H1 (cell line): ENCODE results near the gene ARID1B. TPM values are rescaled to one million over a fixed set of nuclear protein-coding genes. Genes with fewer than 3 reads are reported as not detected.

Experiments used
- CTCF ChIA-PET: fragments of 300-600 bp; sonication (Branson Sonifier 250); formaldehyde crosslinking; loops from one replicate; lab custom pipeline; 2021; ENCODE audit not compliant: partially characterized antibody; lab: Charles Lee
- POLR2A ChIA-PET: fragments of 300-600 bp; sonication (Branson Sonifier 250); formaldehyde crosslinking; loops from one replicate; lab custom pipeline; 2021; ENCODE audit warnings: inconsistent platforms; ENCODE audit not compliant: partially characterized antibody; lab: Charles Lee
- DNase-seq, 2 experiments: peaks; one replicate each; pipeline versions ENCODE4 v3.0.0 to v3.0.0-alpha.2; 2010 to 2022; ENCODE audit warnings: low spot score in 2 of 2, low read depth in 1 of 2, mixed read lengths in 1 of 2
- FAIRE-seq: peaks from 2 replicates; lab custom pipeline; 2011; peaks lifted over from hg19 to GRCh38; lab: Jason Lieb, UNC
- H2AFZ ChIP-seq: 2 replicates; pipeline ENCODE4 v1.8.1; 2012; ENCODE audit warnings: low read length, inconsistent platforms
- H2AK5ac ChIP-seq: 2 replicates; pipeline ENCODE4 v1.6.1; 2013; ENCODE audit warnings: low read depth, low read length
- H2BK120ac ChIP-seq: replicated peaks from 2 replicates; pipeline ENCODE3; 2013; ENCODE audit warnings: low read depth, low read length, inconsistent platforms
- H2BK12ac ChIP-seq: 2 replicates; pipeline ENCODE4 v1.6.1; 2013; ENCODE audit warnings: low read depth, low read length
- H2BK15ac ChIP-seq: 2 replicates; pipeline ENCODE4 v1.6.1; 2013; ENCODE audit warnings: low read length
- H2BK20ac ChIP-seq: 2 replicates; pipeline ENCODE4 v1.6.1; 2013; ENCODE audit warnings: low read length
- H2BK5ac ChIP-seq: 2 replicates; pipeline ENCODE4 v1.6.1; 2013; ENCODE audit warnings: low read depth, low read length
- H3K14ac ChIP-seq: 2 replicates; pipeline ENCODE4 v1.6.1; 2013; ENCODE audit warnings: inconsistent platforms; ENCODE audit not compliant: insufficient read length
- H3K18ac ChIP-seq: 2 replicates; pipeline ENCODE4 v1.6.1; 2013; ENCODE audit warnings: low read length; ENCODE audit errors: extremely low read depth
- H3K23ac ChIP-seq: 2 replicates; pipeline ENCODE4 v1.6.1; 2013; ENCODE audit warnings: inconsistent platforms; ENCODE audit not compliant: insufficient read length
- H3K23me2 ChIP-seq: 2 replicates; pipeline ENCODE4 v1.6.1; 2013; ENCODE audit warnings: low read depth, low read length
- H3K27ac ChIP-seq: 2 replicates; pipeline ENCODE4 v1.6.1; 2011; ENCODE audit warnings: low read depth, low read length, inconsistent platforms
- H3K27me3 ChIP-seq, 4 experiments: replicated peaks in 1 of 4; 1 replicate in 1 of 4; 2 replicates in 3 of 4; pipeline versions ENCODE4 v1.6.1 to v1.8.1; 2011 to 2013; ENCODE audit warnings: low read length in 3 of 4, mild to moderate bottlenecking in 3 of 4, inconsistent platforms in 2 of 4, mixed read lengths in 2 of 4, moderate library complexity in 1 of 4; ENCODE audit not compliant: control insufficient read depth in 3 of 4, insufficient read depth in 3 of 4; ENCODE audit errors: extremely low read depth in 1 of 4
- H3K36me3 ChIP-seq, 4 experiments: 2 replicates each; pipeline versions ENCODE4 v1.6.1 to v1.8.1; 2011 to 2013; ENCODE audit warnings: mild to moderate bottlenecking in 4 of 4, low read length in 3 of 4, moderate library complexity in 2 of 4, control low read depth in 1 of 4, inconsistent platforms in 1 of 4; ENCODE audit not compliant: insufficient read depth in 4 of 4, control insufficient read depth in 2 of 4
- H3K4ac ChIP-seq: replicated peaks from 2 replicates; pipeline ENCODE3; 2013; ENCODE audit warnings: low read length, low read depth, mixed read lengths, inconsistent platforms; ENCODE audit not compliant: insufficient read length
- H3K4me1 ChIP-seq, 4 experiments: replicated peaks in 1 of 4; 1 replicate in 1 of 4; 2 replicates in 3 of 4; pipeline versions ENCODE4 v1.6.1 to v1.8.1; 2011 to 2013; ENCODE audit warnings: low read length in 3 of 4, inconsistent platforms in 2 of 4, mixed read lengths in 1 of 4; ENCODE audit not compliant: insufficient read depth in 4 of 4, control insufficient read depth in 3 of 4
- H3K4me2 ChIP-seq, 2 experiments: 2 replicates each; pipeline versions ENCODE4 v1.6.1 to v1.8.1; 2011 to 2013; ENCODE audit warnings: low read depth in 2 of 2, low read length in 2 of 2, control low read depth in 1 of 2, inconsistent platforms in 1 of 2, mild to moderate bottlenecking in 1 of 2; ENCODE audit not compliant: insufficient read depth in 1 of 2
- H3K4me3 ChIP-seq, 4 experiments: fragments of 200-600, 300-600 bp in 1 of 4; sonication (generic), shearing (Covaris generic), sonication (Bioruptor Twin) in 1 of 4; 2 replicates each; pipeline versions ENCODE4 v1.5.1 to v1.8.1; 2011 to 2016; ENCODE audit warnings: low read length in 4 of 4, low read depth in 3 of 4, control low read depth in 2 of 4, inconsistent platforms in 2 of 4, mild to moderate bottlenecking in 2 of 4, mixed read lengths in 1 of 4, moderate library complexity in 1 of 4; ENCODE audit not compliant: insufficient read depth in 2 of 4; ENCODE audit errors: extremely low read depth in 1 of 4
- H3K56ac ChIP-seq: replicated peaks from 2 replicates; pipeline ENCODE3; 2013; ENCODE audit warnings: low read depth, mild to moderate bottlenecking, mixed read lengths, low read length, inconsistent platforms; ENCODE audit not compliant: insufficient read length
- H3K79me1 ChIP-seq: 2 replicates; pipeline ENCODE4 v1.6.1; 2013; ENCODE audit warnings: low read depth, low read length, control low read depth
- H3K79me2 ChIP-seq, 2 experiments: 2 replicates each; pipeline versions ENCODE4 v1.6.1 to v1.8.1; 2012 to 2013; ENCODE audit warnings: low read length in 2 of 2, mild to moderate bottlenecking in 2 of 2, inconsistent platforms in 1 of 2; ENCODE audit not compliant: insufficient read depth in 2 of 2, control insufficient read depth in 1 of 2
- H3K9ac ChIP-seq, 4 experiments: replicated peaks in 1 of 4; 1 replicate in 1 of 4; 2 replicates in 3 of 4; pipeline versions ENCODE4 v1.6.1 to v1.8.1; 2011 to 2013; ENCODE audit warnings: low read depth in 3 of 4, low read length in 3 of 4, control low read depth in 2 of 4, mild to moderate bottlenecking in 2 of 4, moderate library complexity in 2 of 4, inconsistent platforms in 1 of 4; ENCODE audit errors: extremely low read depth in 1 of 4
- H3K9me3 ChIP-seq, 2 experiments: 2 replicates each; pipeline versions ENCODE4 v1.6.1 to v1.8.1; 2012 to 2013; ENCODE audit warnings: mild to moderate bottlenecking in 2 of 2, moderate library complexity in 2 of 2, control low read depth in 1 of 2, inconsistent platforms in 1 of 2, low read depth in 1 of 2, low read length in 1 of 2, mixed read lengths in 1 of 2; ENCODE audit not compliant: insufficient read depth in 2 of 2
- H4K20me1 ChIP-seq, 2 experiments: replicated peaks in 1 of 2; 2 replicates each; pipeline versions ENCODE3 to v1.8.1; 2011 to 2013; ENCODE audit warnings: inconsistent platforms in 2 of 2, low read length in 2 of 2, mild to moderate bottlenecking in 1 of 2; ENCODE audit not compliant: insufficient read depth in 2 of 2, control insufficient read depth in 1 of 2
- H4K5ac ChIP-seq: 2 replicates; pipeline ENCODE4 v1.6.1; 2013; ENCODE audit warnings: low read length, low read depth, mixed read lengths, inconsistent platforms; ENCODE audit not compliant: insufficient read length
- H4K8ac ChIP-seq: 2 replicates; pipeline ENCODE4 v1.8.0; 2013; ENCODE audit warnings: mild to moderate bottlenecking, moderate library complexity, low read length, inconsistent platforms; ENCODE audit not compliant: insufficient read depth; ENCODE audit errors: extremely low read depth
- H4K91ac ChIP-seq: replicated peaks from 2 replicates; pipeline ENCODE3; 2013; ENCODE audit warnings: low read length, mixed read lengths, inconsistent platforms; ENCODE audit not compliant: insufficient read length
- BCL11A ChIP-seq, 2 experiments: IDR thresholded peaks; one replicate each; pipeline ENCODE4 v1.6.1; 2011; ENCODE audit warnings: low read depth in 2 of 2, low read length in 2 of 2, mild to moderate bottlenecking in 2 of 2
- CBX5 ChIP-seq: fragments of 300-800, 300-1000 bp; sonication (generic); IDR thresholded peaks from 2 replicates; pipeline ENCODE4 v1.7.1; 2016; ENCODE audit warnings: antibody characterized with exemption, low read length, low read depth
- EGR1 ChIP-seq: IDR thresholded peaks from 2 replicates; pipeline ENCODE4 v1.6.1; 2011; ENCODE audit warnings: low read depth, low read length, borderline replicate concordance
- FOSL1 ChIP-seq: IDR thresholded peaks from 2 replicates; pipeline ENCODE4 v1.6.1; 2011; ENCODE audit warnings: mild to moderate bottlenecking, low read depth, low read length, moderate library complexity; ENCODE audit not compliant: insufficient read depth
- GTF2F1 ChIP-seq: IDR thresholded peaks from 2 replicates; pipeline ENCODE4 v1.6.1; 2012; ENCODE audit warnings: low read depth, low read length, improper control_type of control experiment, borderline replicate concordance
- KDM4A ChIP-seq: IDR thresholded peaks from one replicate; pipeline ENCODE4 v1.7.1; 2012; ENCODE audit warnings: low read depth, mild to moderate bottlenecking, moderate library complexity, low read length, inconsistent platforms; ENCODE audit not compliant: severe bottlenecking
- MAFK ChIP-seq: IDR thresholded peaks from 2 replicates; pipeline ENCODE4 v1.6.1; 2012; ENCODE audit warnings: low read depth, mild to moderate bottlenecking, improper control_type of control experiment, low read length
- POLR2AphosphoS5 ChIP-seq: IDR thresholded peaks from 2 replicates; pipeline ENCODE4 v1.6.1; 2011; ENCODE audit warnings: low read depth, low read length
- SIN3A ChIP-seq, 2 experiments: IDR thresholded peaks in 1 of 2; conservative IDR thresholded peaks in 1 of 2; 2 replicates each; pipeline ENCODE4 v1.6.1; 2011 to 2012; ENCODE audit warnings: low read length in 2 of 2, improper control_type of control experiment in 1 of 2, low read depth in 1 of 2, mild to moderate bottlenecking in 1 of 2
- SIX5 ChIP-seq: IDR thresholded peaks from 2 replicates; pipeline ENCODE4 v1.6.1; 2011; ENCODE audit warnings: mild to moderate bottlenecking, low read depth, low read length
- SUZ12 ChIP-seq: fragments of 200-600 bp; sonication (generic); IDR thresholded peaks from 2 replicates; pipeline ENCODE4 v1.6.1; 2012; ENCODE audit warnings: mild to moderate bottlenecking, inconsistent platforms, low read length, moderate library complexity, mixed read lengths
- TCF12 ChIP-seq: IDR thresholded peaks from 2 replicates; pipeline ENCODE4 v1.6.1; 2011; ENCODE audit warnings: low read depth, mild to moderate bottlenecking, low read length
- YY1 ChIP-seq: IDR thresholded peaks from 2 replicates; pipeline ENCODE4 v1.6.1; 2011; ENCODE audit warnings: low read depth, mild to moderate bottlenecking, low read length
- WGBS, 2 experiments: shearing (Covaris generic) in 1 of 2; methylation state at CpG; one replicate each; pipeline versions ENCODE4 v1.1.6 to v1.1.7; 2013 to 2015; ENCODE audit warnings: low lambda C conversion rate in 2 of 2, mixed read lengths in 2 of 2, inconsistent platforms in 1 of 2, low coverage in 1 of 2, missing lambda C conversion rate in 1 of 2; ENCODE audit not compliant: insufficient replicate concordance in 2 of 2, insufficient coverage in 1 of 2, insufficient read length in 1 of 2; ENCODE audit errors: extremely low coverage in 1 of 2, missing lambda C conversion rate in 1 of 2; 5-methylcytosine and 5-hydroxymethylcytosine counted together
- polyA plus RNA-seq, 7 experiments: library from polyadenylated mRNA; depleted of rRNA in 3 of 7; stranded (reverse) in 5 of 7; unstranded in 2 of 7; fragments of >200 nt in 5 of 7; fragments of 200-250 nt in 2 of 7; gene quantifications; 1 replicate in 5 of 7; 2 replicates in 1 of 7; 4 replicates in 1 of 7; pipeline versions ENCODE4 v1.2.1 to v1.2.3, GENCODE V29; 2011 to 2013; ENCODE audit warnings: missing spikeins in 2 of 7, mixed read lengths in 2 of 7
- total RNA-seq: library from RNA; stranded (reverse); fragmentation: NEBNext Ultra II Directional; extraction: Animal tissue kit (Norgen Biotek cat#: 25700); gene quantifications from 2 replicates; pipeline ENCODE4 v1.2.1, GENCODE V29; 2021
- TF ChIP-seq, protein P1 (sequence below): IDR thresholded peaks from 2 replicates; pipeline ENCODE4 v1.6.1; 2012; ENCODE audit warnings: inconsistent platforms

The ARID1B gene
- total and polyA plus RNA-seq, 2 of the 8 experiments (the other 6 are each of a cell fraction or from before 2014, with no cell fraction given) = 24.3 to 70.3 TPM

DNA sequence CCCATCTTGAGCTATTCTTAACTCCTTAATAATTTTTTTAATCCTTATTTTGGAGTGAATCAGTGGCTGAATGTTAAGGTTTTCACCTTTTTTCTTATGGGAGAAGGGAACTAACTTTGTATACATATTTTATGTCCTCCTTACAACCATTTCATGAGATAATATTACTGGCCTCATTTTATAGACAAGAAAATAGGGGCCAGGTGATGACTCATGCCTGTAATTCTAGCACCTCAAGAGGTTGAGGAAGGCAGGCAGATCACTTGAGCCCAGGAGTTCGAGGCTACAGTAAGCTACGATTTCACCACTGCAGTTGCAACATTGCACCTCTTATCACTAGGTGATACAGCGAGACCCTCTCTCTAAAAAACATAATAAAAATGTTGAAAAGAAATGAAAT, 417.5 kb downstream of the ARID1B start:
- Histone ChIP-seq H2AFZ (no peak overlapping the region), H3K9me3 (no peaks in the 10 kb centered on the region), H3K27me3 (no peaks in the 10 kb centered on the region; a peak in 1 of 7 replicates), H3K27ac (no peak overlapping the region; the same call in 1 of the 2 replicates), H2BK12ac (no peak overlapping the region), H2BK20ac (no peak overlapping the region), H4K5ac (no peak overlapping the region), H3K4me1 (no peaks in the 10 kb centered on the region; a peak in 2 of 7 replicates), H4K8ac (no peak overlapping the region; the same call in 1 of the 2 replicates), H3K9ac (no peak overlapping the region), H3K23me2 (no peaks in the 10 kb centered on the region), H4K20me1 (no peaks in the 10 kb centered on the region), H2BK5ac (no peak overlapping the region), H3K56ac (no peak overlapping the region), H2BK120ac (no peak overlapping the region), H3K79me2 (no peaks in the 10 kb centered on the region), H4K91ac (no peak overlapping the region), H3K4me2 (no peak overlapping the region), H3K18ac (no peak overlapping the region), H3K4ac (no peak overlapping the region), H3K79me1 (no peaks in the 10 kb centered on the region), H2BK15ac (no peak overlapping the region), H2AK5ac (no peak overlapping the region), H3K14ac (no peak overlapping the region), H3K23ac (no peak overlapping the region), H3K4me3 (no peak overlapping the region), H3K36me3 (peaks cover 5 to 48% (median 20%) of the 10 kb centered on the region in 4 experiments; a peak in 7 of 8 replicates)
- FAIRE-seq (no peak), DNase-seq (no peak)
- ChIA-PET CTCF (interaction anchor here (0.6 to 1.7 kb wide), 3 partner anchors 9 to 43 kb away, joined by 3 to 11 read pairs (median 3); no protein-coding TSS in a partner anchor), POLR2A (interaction anchor here (0.9 kb wide), 1 partner anchor 8 kb away, joined by 3 read pairs; no protein-coding TSS in a partner anchor)
- 81% methylated on average over 3 of the region's 3 CpGs; no CpG with 5 or more reads in 1 of the 2 experiments for WGBS, 2 experiments
- no peak for TF ChIP-seq YY1
- no peak for TF ChIP-seq SIN3A (conservative IDR thresholded peaks at IDR 0.05 in 1 of 2, IDR thresholded peaks at IDR 0.05 in 1 of 2; ENCODE audit: low read depth in 1 of 2, low read length in 2 of 2)
- no peak for TF ChIP-seq MAFK
- no peak for TF ChIP-seq GTF2F1
- TF ChIP-seq FOSL1 = no peak
- no peak for TF ChIP-seq TCF12
- no peak for TF ChIP-seq BCL11A (IDR thresholded peaks at IDR 0.05; ENCODE audit: low read depth in 2 of 2, low read length in 2 of 2)
- TF ChIP-seq SUZ12 = no peak
- no peak for TF ChIP-seq CBX5
- no peak for TF ChIP-seq KDM4A
- TF ChIP-seq SIX5 = no peak
- TF ChIP-seq EGR1 = no peak
- no peak for TF ChIP-seq POLR2AphosphoS5
- TF ChIP-seq, protein P1, sequence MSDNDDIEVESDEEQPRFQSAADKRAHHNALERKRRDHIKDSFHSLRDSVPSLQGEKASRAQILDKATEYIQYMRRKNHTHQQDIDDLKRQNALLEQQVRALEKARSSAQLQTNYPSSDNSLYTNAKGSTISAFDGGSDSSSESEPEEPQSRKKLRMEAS = no peak
